ENCODE results near the gene OR14A2.
"Not testable (repeated sequence)": the region's sequence is repeated elsewhere in the genome, so short reads cannot be mapped to it uniquely, and the experiment has no call there.

OR14A2 gene

DNA sequence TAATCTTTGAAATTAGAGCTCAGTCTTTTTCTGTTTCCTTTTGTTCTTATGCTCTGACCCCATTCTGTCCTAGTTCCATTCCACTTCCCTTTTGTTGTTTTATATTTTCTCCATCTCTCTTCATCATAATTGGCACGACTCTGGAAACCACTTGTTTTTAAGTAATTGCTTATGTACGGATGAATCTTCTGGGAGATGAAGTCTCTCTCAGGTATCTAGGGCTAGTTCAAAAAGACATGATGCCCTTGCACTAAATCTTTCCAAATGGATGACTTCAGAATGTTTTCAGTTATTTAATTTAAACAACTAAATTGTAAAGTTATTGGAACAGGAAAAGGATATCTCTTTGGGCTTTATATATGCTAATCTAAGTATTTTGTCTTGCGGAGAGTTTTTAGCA is 31.4 kb downstream of the OR14A2 start, which contains the start of gene OR6F1:
TSS of gene OR6F1 (minus strand) at position 101 of the 400 bp plus-strand sequence. CDS start 3,891 bp downstream, outside the sequence.
- Mint-ChIP-seq H3K4me3 (no peak within 1 kb of the TSS), H3K9me3 (peaks cover 21% of the 10 kb centered on the region), H3K4me1 (no peaks in the 10 kb centered on the region), H3K27me3 (no peaks in the 10 kb centered on the region), H3K27ac (ENCODE audit: low read depth) (no peak within 1 kb of the TSS), H3K36me3 (ENCODE audit: insufficient read depth) (no peaks in the 10 kb centered on the region)
- ATAC-seq (replicated peaks; ENCODE audit: extremely low read depth, poor library complexity, severe bottlenecking), result no peak
- DNase-seq (ENCODE audit: low spot score in 2 of 2), result no peak

DNA sequence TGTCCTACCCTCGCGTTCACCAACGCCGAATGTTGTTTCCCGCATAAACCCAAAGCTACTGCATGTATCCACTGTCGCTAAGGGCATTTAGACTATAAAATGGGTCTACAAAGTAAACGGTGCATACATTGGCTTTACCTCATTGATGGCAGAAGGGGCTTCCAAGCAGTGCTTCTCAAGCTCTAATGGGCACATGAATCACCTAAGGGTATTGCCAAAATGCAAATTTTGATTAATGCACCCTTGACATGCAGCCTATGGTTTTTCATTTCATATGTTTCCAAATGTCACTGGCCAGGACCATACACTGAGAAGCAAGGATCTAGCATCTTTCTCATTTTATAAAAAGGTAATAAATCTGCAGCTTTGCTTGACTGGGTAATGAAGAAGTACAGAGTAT is 34.2 kb downstream of the OR14A2 start:
- ATAC-seq (replicated peaks; ENCODE audit: extremely low read depth, poor library complexity, severe bottlenecking), result no peak

DNA sequence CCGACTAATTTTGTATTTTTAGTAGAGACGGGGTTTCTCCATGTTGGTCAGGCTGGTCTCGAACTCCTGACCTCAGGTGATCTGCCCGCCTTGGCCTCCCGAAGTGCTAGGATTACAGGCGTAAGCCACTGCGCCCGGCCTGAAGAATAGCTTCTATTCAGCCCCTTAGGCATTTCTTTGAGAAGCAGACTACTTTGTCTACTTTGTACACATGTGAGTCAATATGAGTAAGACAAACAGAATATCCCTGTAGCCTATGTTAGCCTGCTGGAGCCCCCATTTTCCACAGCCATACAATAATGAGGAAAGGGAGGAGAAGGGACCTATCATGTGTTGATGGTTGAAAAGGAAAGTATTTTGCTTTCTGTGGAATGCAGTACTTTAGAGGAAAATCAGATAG is 37.3 kb downstream of the OR14A2 start:
- H3K27me3 Mint-ChIP-seq; H3K4me3 Mint-ChIP-seq; H3K9me3 Mint-ChIP-seq; ATAC-seq (replicated peaks; ENCODE audit: extremely low read depth, poor library complexity, severe bottlenecking); H3K36me3 Mint-ChIP-seq (ENCODE audit: insufficient read depth); H3K4me1 Mint-ChIP-seq; DNase-seq (ENCODE audit: low spot score in 2 of 2); H3K27ac Mint-ChIP-seq (ENCODE audit: low read depth): not testable (repeated sequence)

More for the DNA sequence above, 34.2 kb downstream of the OR14A2 start:
- H3K4me3 Mint-ChIP-seq, result no peak overlapping the region
- H3K4me1 Mint-ChIP-seq, result no peaks in the 10 kb centered on the region
- H3K9me3 Mint-ChIP-seq, result peaks cover 16% of the 10 kb centered on the region
- no peak for DNase-seq (ENCODE audit: low spot score in 2 of 2)
- no peaks in the 10 kb centered on the region for H3K27me3 Mint-ChIP-seq
- no peaks in the 10 kb centered on the region for H3K36me3 Mint-ChIP-seq (ENCODE audit: insufficient read depth)
- H3K27ac Mint-ChIP-seq (ENCODE audit: low read depth), result no peak overlapping the region

DNA sequence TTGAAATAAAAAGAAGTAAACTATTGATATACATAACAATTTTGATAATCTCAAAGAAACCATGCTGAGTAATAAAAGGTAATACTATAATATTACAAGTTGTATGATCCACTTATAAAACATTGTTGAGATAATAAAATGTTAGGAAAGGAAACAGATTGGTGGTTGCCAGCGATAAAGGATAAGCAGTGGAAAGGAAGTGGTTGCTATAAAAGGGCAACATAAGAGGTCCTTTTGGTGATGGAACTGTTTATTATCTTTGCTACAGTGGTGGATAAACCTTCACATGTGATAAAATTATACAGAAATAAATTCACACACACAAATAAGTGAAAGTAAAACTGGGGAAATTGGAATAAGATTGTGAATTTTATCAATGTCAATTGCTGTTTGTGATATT is 46.6 kb downstream of the OR14A2 start:
- peaks cover 6% of the 10 kb centered on the region for H3K9me3 Mint-ChIP-seq
- no peaks in the 10 kb centered on the region for H3K27me3 Mint-ChIP-seq
- no peak overlapping the region for H3K4me3 Mint-ChIP-seq
- H3K27ac Mint-ChIP-seq (ENCODE audit: low read depth), result no peak overlapping the region
- H3K4me1 Mint-ChIP-seq, result no peaks in the 10 kb centered on the region
- H3K36me3 Mint-ChIP-seq (ENCODE audit: insufficient read depth), result no peaks in the 10 kb centered on the region
- ATAC-seq (replicated peaks; ENCODE audit: extremely low read depth, poor library complexity, severe bottlenecking) (no peak), DNase-seq (ENCODE audit: low spot score in 2 of 2) (no peak)

DNA sequence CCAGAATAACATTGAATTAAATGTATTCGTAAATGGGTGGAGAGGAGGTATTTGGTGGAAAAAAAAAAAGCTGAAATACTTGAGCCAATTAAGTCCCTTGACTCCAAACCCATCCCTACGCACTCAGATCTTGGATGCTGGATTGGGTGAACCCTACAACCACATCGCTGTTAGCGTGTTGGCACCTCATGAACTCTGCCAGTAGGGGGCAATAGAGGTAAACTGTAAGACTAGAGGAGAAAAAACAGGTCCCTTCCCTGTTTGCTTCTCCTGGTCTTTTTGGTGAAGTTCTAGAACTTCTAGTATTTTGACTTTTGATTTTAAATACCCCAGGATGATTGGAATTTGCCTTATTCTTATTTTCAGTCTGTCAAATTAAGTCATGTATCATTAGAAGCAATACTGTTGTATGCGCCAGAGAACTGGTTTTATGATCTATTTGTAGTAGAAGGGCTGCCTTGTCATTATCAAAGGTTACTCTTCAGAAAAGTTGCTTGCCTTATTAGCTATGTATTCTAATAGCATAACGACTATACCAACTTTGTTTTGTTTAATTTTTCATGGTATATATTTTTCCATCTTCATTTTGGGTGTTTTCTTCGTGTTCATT is 66.5 kb downstream of the OR14A2 start:
- no peak overlapping the region for H3K27ac Mint-ChIP-seq (ENCODE audit: low read depth)
- H3K4me1 Mint-ChIP-seq, result no peaks in the 10 kb centered on the region
- H3K4me3 Mint-ChIP-seq, result no peak overlapping the region
- DNase-seq (ENCODE audit: low spot score in 2 of 2) (no peak), ATAC-seq (replicated peaks; ENCODE audit: extremely low read depth, poor library complexity, severe bottlenecking) (no peak)
- H3K27me3 Mint-ChIP-seq, result no peaks in the 10 kb centered on the region
- no peaks in the 10 kb centered on the region for H3K9me3 Mint-ChIP-seq
- no peaks in the 10 kb centered on the region for H3K36me3 Mint-ChIP-seq (ENCODE audit: insufficient read depth)

DNA sequence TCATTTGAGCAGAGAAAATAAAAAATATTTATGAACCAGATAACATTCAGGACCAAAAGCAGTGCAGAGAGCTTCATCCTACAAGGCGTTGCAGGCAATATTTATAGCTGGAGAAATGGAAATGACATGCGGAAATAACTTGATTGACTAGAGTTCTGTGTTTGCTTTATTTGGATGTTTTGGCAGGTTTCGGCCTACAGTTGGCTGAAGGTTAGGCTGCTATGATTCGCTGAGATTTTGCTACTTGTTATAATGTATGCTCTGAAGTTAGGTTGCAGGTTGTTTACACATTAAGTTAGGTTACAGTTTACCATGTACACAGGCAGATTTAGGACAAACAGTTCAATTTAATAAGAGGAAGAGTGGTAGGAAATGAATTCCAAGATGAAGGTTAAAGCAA is 67.8 kb downstream of the OR14A2 start:
- DNase-seq (ENCODE audit: low spot score in 2 of 2), result no peak
- H3K9me3 Mint-ChIP-seq, result no peaks in the 10 kb centered on the region
- no peaks in the 10 kb centered on the region for H3K27me3 Mint-ChIP-seq
- H3K4me3 Mint-ChIP-seq, result no peak overlapping the region
- no peak overlapping the region for H3K27ac Mint-ChIP-seq (ENCODE audit: low read depth)
- H3K36me3 Mint-ChIP-seq (ENCODE audit: insufficient read depth), result no peaks in the 10 kb centered on the region
- H3K4me1 Mint-ChIP-seq, result no peaks in the 10 kb centered on the region
- no peak for ATAC-seq (replicated peaks; ENCODE audit: extremely low read depth, poor library complexity, severe bottlenecking)

DNA sequence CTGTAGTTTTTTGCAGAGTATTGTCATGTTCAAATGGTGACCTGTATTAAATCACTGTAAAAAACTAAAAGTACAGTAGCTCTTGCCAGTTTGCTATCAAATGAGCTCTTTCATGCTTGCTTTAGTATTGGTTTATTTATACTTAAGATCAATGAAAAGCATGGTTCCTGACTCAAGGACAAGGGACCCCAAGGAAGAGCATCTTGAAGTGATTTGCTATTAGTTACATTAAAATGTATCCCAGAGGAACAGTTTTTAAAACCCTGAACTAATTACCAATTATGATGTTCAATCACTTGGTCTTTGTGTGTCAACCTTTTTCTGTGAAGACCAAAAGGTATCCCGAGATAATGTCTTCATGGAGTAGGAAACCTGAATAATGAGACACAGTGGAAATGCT is 68.3 kb downstream of the OR14A2 start, which contains the start of gene OR13G1:
TSS of gene OR13G1 (minus strand) at position 101 of the 400 bp plus-strand sequence. CDS start 6,698 bp downstream, outside the sequence.
- Mint-ChIP-seq H3K4me3 (no peak within 1 kb of the TSS), H3K9me3 (no peaks in the 10 kb centered on the region), H3K27me3 (no peaks in the 10 kb centered on the region), H3K27ac (ENCODE audit: low read depth) (no peak within 1 kb of the TSS), H3K36me3 (ENCODE audit: insufficient read depth) (no peaks in the 10 kb centered on the region), H3K4me1 (no peaks in the 10 kb centered on the region)
- DNase-seq (ENCODE audit: low spot score in 2 of 2) (no peak), ATAC-seq (replicated peaks; ENCODE audit: extremely low read depth, poor library complexity, severe bottlenecking) (no peak)

Measured in central memory CD8-positive, alpha-beta T cell (primary cell).